ENCODE results near the gene SPRY4.

SPRY4 gene

DNA sequence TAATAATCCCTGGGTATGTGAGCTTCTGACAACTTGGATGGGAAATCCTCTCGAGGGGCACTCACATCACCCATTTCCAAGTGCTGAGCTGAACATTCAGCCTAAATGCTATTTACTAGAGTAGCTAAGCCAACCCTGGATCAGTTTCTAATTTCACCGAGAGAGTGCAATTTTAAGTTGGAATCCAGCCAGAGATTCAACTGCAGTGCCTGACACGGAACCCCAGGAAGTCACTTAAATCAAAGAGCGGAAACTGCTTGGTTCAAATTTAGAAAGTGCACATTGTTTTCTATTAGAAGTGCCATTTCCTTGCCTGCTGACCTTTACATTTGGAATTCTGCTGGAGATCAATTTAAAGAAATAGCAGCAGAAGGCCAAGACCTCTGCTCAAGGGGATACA, 8.8 kb downstream of the SPRY4 start:
- no peak for TF ChIP-seq ELF4 (IDR thresholded peaks at IDR 0.05)
- TF ChIP-seq ARNT (IDR thresholded peaks at IDR 0.05), result no peak
- TF ChIP-seq SUZ12 (IDR thresholded peaks at IDR 0.05), result no peak
- TF ChIP-seq FOXA1 (IDR thresholded peaks at IDR 0.05), result no peak
- no peak for TF ChIP-seq HDGF (IDR thresholded peaks at IDR 0.05; ENCODE audit: borderline replicate concordance)
- no peak for TF ChIP-seq LEF1 (IDR thresholded peaks at IDR 0.05; ENCODE audit: borderline replicate concordance)
- TF ChIP-seq ZNF384 (IDR thresholded peaks at IDR 0.05), result no peak
- TF ChIP-seq TARDBP (IDR thresholded peaks at IDR 0.05), result no peak
- no peak for TF ChIP-seq NFRKB (IDR thresholded peaks at IDR 0.05)
- no peak for TF ChIP-seq CTBP1 (IDR thresholded peaks at IDR 0.05; ENCODE audit: borderline replicate concordance)
- TF ChIP-seq SP1 (IDR thresholded peaks at IDR 0.05), result no peak
- TF ChIP-seq, protein P1, sequence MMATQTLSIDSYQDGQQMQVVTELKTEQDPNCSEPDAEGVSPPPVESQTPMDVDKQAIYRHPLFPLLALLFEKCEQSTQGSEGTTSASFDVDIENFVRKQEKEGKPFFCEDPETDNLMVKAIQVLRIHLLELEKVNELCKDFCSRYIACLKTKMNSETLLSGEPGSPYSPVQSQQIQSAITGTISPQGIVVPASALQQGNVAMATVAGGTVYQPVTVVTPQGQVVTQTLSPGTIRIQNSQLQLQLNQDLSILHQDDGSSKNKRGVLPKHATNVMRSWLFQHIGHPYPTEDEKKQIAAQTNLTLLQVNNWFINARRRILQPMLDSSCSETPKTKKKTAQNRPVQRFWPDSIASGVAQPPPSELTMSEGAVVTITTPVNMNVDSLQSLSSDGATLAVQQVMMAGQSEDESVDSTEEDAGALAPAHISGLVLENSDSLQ (IDR thresholded peaks at IDR 0.05), result no peak
- no peak for TF ChIP-seq FOXK2 (IDR thresholded peaks at IDR 0.05)
- ChIA-PET POLR2A (no interaction called here), CTCF (interaction anchor here (0.6 to 1.1 kb wide), 2 partner anchors 9 to 38 kb away, joined by 5 to 6 read pairs; no protein-coding TSS in a partner anchor)
- DNase-seq (ENCODE audit: extremely low spot score), result peak; percentile 26

GRCh38 chr5:142315096-142315900, 9.5 kb downstream of the SPRY4 start:
- TF ChIP-seq FOXA1 (IDR thresholded peaks at IDR 0.05), result no peak
- TF ChIP-seq SUZ12 (IDR thresholded peaks at IDR 0.05), result no peak
- ChIA-PET CTCF (interaction anchor here (1.1 kb wide), 1 partner anchor 8 kb away, joined by 6 read pairs; no protein-coding TSS in a partner anchor), POLR2A (no interaction called here)
- no peak for DNase-seq (ENCODE audit: extremely low spot score)

GRCh38 chr5:142314606-142315005, 10.2 kb downstream of the SPRY4 start:
- ChIA-PET CTCF (no interaction called here), POLR2A (no interaction called here)
- TF ChIP-seq FOXA1 (IDR thresholded peaks at IDR 0.05) (no peak), TARDBP (IDR thresholded peaks at IDR 0.05) (no peak), NFRKB (IDR thresholded peaks at IDR 0.05) (no peak), ZNF384 (IDR thresholded peaks at IDR 0.05) (no peak), HDGF (IDR thresholded peaks at IDR 0.05; ENCODE audit: borderline replicate concordance) (no peak)
- no peak for DNase-seq (ENCODE audit: extremely low spot score)

DNA sequence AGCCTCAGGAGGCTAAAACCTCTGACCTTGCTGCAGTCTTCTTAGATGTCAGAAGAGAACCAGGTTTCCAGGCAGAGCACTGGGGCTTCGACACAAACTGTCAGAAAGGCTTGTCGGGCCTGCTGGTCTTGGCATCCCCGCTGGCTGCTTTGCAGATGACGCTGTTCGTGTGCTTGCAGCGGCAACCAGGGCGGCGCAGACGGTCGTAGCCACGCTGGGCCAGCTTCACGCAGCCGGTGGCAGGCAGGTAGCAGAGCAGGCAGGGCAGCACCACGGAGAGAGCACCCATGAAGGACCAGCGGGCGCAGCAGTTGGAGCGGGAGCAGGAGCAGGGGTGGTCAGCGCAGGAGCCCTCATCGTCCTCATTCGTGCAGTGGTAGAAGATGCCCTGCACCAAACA, 10.7 kb downstream of the SPRY4 start:
- CTCF ChIA-PET, result no interaction called here
- POLR2A ChIA-PET, result no interaction called here
- no peak for TF ChIP-seq SUZ12 (IDR thresholded peaks at IDR 0.05)
- no peak for TF ChIP-seq ELF4 (IDR thresholded peaks at IDR 0.05)
- TF ChIP-seq SP1 (IDR thresholded peaks at IDR 0.05), result no peak
- TF ChIP-seq, protein P1 (IDR thresholded peaks at IDR 0.05), result no peak
- no peak for TF ChIP-seq LEF1 (IDR thresholded peaks at IDR 0.05; ENCODE audit: borderline replicate concordance)
- TF ChIP-seq ARNT (IDR thresholded peaks at IDR 0.05), result no peak
- TF ChIP-seq BHLHE40 (IDR thresholded peaks at IDR 0.05; ENCODE audit: borderline replicate concordance), result no peak
- no peak for TF ChIP-seq L3MBTL2 (conservative IDR thresholded peaks at IDR 0.05)
- TF ChIP-seq HDGF (IDR thresholded peaks at IDR 0.05; ENCODE audit: borderline replicate concordance), result no peak
- no peak for TF ChIP-seq ZNF384 (IDR thresholded peaks at IDR 0.05)
- no peak for TF ChIP-seq FOXK2 (IDR thresholded peaks at IDR 0.05)
- no peak for TF ChIP-seq FOXM1 (IDR thresholded peaks at IDR 0.05; ENCODE audit: borderline replicate concordance)
- no peak for TF ChIP-seq NFRKB (IDR thresholded peaks at IDR 0.05)
- DNase-seq (ENCODE audit: extremely low spot score), result no peak

GRCh38 chr5:142313682-142314081, 11.1 kb downstream of the SPRY4 start:
- ChIA-PET POLR2A (no interaction called here), CTCF (no interaction called here)
- TF ChIP-seq FOXK2 (IDR thresholded peaks at IDR 0.05) (no peak), SP1 (IDR thresholded peaks at IDR 0.05) (no peak), TARDBP (IDR thresholded peaks at IDR 0.05) (no peak), HDGF (IDR thresholded peaks at IDR 0.05; ENCODE audit: borderline replicate concordance) (no peak), ZNF384 (IDR thresholded peaks at IDR 0.05) (no peak), FOXA1 (IDR thresholded peaks at IDR 0.05) (no peak), ELF4 (IDR thresholded peaks at IDR 0.05) (no peak), BHLHE40 (IDR thresholded peaks at IDR 0.05; ENCODE audit: borderline replicate concordance) (no peak), SUZ12 (IDR thresholded peaks at IDR 0.05) (no peak)
- TF ChIP-seq, protein P1 (IDR thresholded peaks at IDR 0.05), result no peak
- no peak for DNase-seq (ENCODE audit: extremely low spot score)

DNA sequence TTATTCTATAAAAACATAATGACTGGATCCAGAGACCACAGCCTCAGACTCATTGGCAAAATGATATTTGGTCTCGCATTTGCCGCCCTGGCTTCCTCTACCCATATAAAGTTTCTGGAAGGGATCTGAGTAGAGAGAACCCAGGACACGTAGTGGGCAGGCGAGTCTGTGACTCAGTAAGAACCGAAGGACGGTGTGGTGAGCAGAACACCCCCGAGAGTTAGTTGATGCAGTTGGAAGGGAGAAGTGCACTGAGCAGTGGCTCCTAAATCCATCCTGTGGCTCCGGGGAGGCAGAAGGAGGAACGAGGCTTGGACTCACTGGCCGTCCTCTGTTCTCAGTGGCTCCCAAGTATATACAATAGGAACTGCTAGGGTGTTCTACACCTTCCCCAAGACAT, 11.5 kb downstream of the SPRY4 start:
- CTCF ChIA-PET, result no interaction called here
- POLR2A ChIA-PET, result no interaction called here
- no peak for DNase-seq (ENCODE audit: extremely low spot score)
- TF ChIP-seq ELF4 (IDR thresholded peaks at IDR 0.05) (no peak), FOXA1 (IDR thresholded peaks at IDR 0.05) (no peak), NFRKB (IDR thresholded peaks at IDR 0.05) (no peak), FOXK2 (IDR thresholded peaks at IDR 0.05) (no peak), L3MBTL2 (conservative IDR thresholded peaks at IDR 0.05) (no peak), CTBP1 (IDR thresholded peaks at IDR 0.05; ENCODE audit: borderline replicate concordance) (no peak), ARNT (IDR thresholded peaks at IDR 0.05) (no peak), SUZ12 (IDR thresholded peaks at IDR 0.05) (no peak), TARDBP (IDR thresholded peaks at IDR 0.05) (no peak), LEF1 (IDR thresholded peaks at IDR 0.05; ENCODE audit: borderline replicate concordance) (no peak), ZNF384 (IDR thresholded peaks at IDR 0.05) (no peak), SP1 (IDR thresholded peaks at IDR 0.05) (no peak), BHLHE40 (IDR thresholded peaks at IDR 0.05; ENCODE audit: borderline replicate concordance) (no peak)
- TF ChIP-seq, protein P1 (IDR thresholded peaks at IDR 0.05), result no peak
